Tongue (tissue), 1 donor: ENCODE results near the gene GNG10. TPM values are rescaled to one million over a fixed set of nuclear protein-coding genes. Genes with fewer than 3 reads are reported as not detected.

Experiments
- total RNA-seq: library from RNA; depleted of rRNA; stranded (reverse); fragments of >200 nt; gene quantifications from one replicate; pipeline ENCODE4 v1.2.3, GENCODE V29; 2014

GNG10 gene
- total RNA-seq, 1 donor from 2014 or later, result 54.4 TPM

Other genes starting within 250 kb of the GNG10 start
- gene ECPAS, start 177.2 kb upstream of the GNG10 start, total RNA-seq, result 140 TPM
- gene ZNF483, start 136.4 kb upstream of the GNG10 start, total RNA-seq, result 9.3 TPM
- gene PTGR1, start 62.0 kb upstream of the GNG10 start, total RNA-seq, result 81.2 TPM
- gene DNAJC25, start 30.3 kb upstream of the GNG10 start, total RNA-seq, result 10.9 TPM
- not detected for gene SHOC1, start 133.3 kb downstream of the GNG10 start, total RNA-seq
- 44.6 TPM for gene UGCG, start 235.2 kb downstream of the GNG10 start, total RNA-seq